Osteoblast (primary cell): Measurements from ENCODE around the gene RBBP8. TPM values are rescaled to one million over a fixed set of nuclear protein-coding genes. Genes with fewer than 3 reads are reported as not detected.

ENCODE experiments used
- DNase-seq: peaks from one replicate; pipeline ENCODE4 v3.0.0; 2011; ENCODE audit warnings: low spot score, mixed read lengths; ENCODE audit not compliant: insufficient read length; ENCODE audit errors: missing footprints
- H2AFZ ChIP-seq: 2 replicates; pipeline ENCODE4 v1.6.0; 2011; ENCODE audit warnings: mild to moderate bottlenecking, low read length
- H3K27ac ChIP-seq: 2 replicates; pipeline ENCODE4 v1.5.1; 2011; ENCODE audit warnings: mild to moderate bottlenecking, low read depth, low read length, moderate library complexity
- H3K27me3 ChIP-seq: 2 replicates; pipeline ENCODE4 v1.6.0; 2012; ENCODE audit warnings: mild to moderate bottlenecking, control low read depth, inconsistent platforms, low read length, moderate library complexity; ENCODE audit not compliant: insufficient read depth
- H3K36me3 ChIP-seq: 2 replicates; pipeline ENCODE4 v1.5.1; 2011; ENCODE audit warnings: mild to moderate bottlenecking, low read length, control low read depth, moderate library complexity; ENCODE audit not compliant: insufficient read depth
- H3K4me1 ChIP-seq: 2 replicates; pipeline ENCODE4 v1.5.1; 2011; ENCODE audit warnings: mild to moderate bottlenecking, low read length, control low read depth, moderate library complexity; ENCODE audit not compliant: insufficient read depth
- H3K4me2 ChIP-seq: 2 replicates; pipeline ENCODE4 v1.6.0; 2011; ENCODE audit warnings: mild to moderate bottlenecking, low read length; ENCODE audit not compliant: insufficient read depth
- H3K4me3 ChIP-seq: fragments of 200-600 bp; sonication (generic); 3 replicates; pipeline ENCODE4 v1.5.1; 2012; ENCODE audit warnings: mild to moderate bottlenecking, low read length, inconsistent platforms; ENCODE audit not compliant: insufficient read depth
- H3K79me2 ChIP-seq: 2 replicates; pipeline ENCODE4 v1.6.0; 2012; ENCODE audit warnings: mild to moderate bottlenecking, low read length, control low read depth, inconsistent platforms; ENCODE audit not compliant: insufficient read depth
- H3K9me3 ChIP-seq: 2 replicates; pipeline ENCODE4 v1.5.1; 2011; ENCODE audit warnings: low read depth, low read length, control low read depth
- H4K20me1 ChIP-seq: 2 replicates; pipeline ENCODE4 v1.6.0; 2012; ENCODE audit warnings: mild to moderate bottlenecking, low read length, control low read depth; ENCODE audit not compliant: insufficient read depth
- total RNA-seq: library from RNA; depleted of rRNA; stranded (reverse); fragments of >200 nt; gene quantifications from 2 replicates; pipeline ENCODE4 v1.2.3, GENCODE V29; 2012
- TF ChIP-seq, protein P1 (sequence below): IDR thresholded peaks from 2 replicates; pipeline ENCODE4 v1.5.1; 2011; ENCODE audit warnings: mild to moderate bottlenecking, low read depth, low read length, moderate library complexity; ENCODE audit errors: extremely low read depth

The RBBP8 gene
- total RNA-seq, 1 donor, result 40.2 TPM

DNA sequence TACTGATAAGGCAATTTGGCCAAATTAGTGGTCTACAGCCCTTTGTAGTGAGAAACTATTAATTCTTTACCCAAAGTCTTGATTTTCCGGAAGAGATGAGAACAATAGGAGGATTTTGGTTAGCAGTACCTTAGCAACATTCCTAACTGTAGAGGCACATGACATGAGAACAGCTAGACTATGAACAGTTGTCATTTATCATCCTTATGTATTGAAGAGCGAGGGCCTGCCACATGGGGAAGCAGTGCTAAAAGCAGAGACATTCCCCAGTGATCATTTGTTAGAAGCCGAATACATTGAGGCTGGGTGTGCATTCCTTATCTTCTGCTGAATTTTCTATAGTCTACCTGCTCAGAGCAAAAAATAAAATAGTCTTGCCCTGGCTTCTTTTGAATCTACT lies 65.2 kb downstream of the RBBP8 start:
- no peaks in the 10 kb centered on the region for H4K20me1 ChIP-seq
- H3K4me3 ChIP-seq, result no peak overlapping the region
- TF ChIP-seq, protein P1, sequence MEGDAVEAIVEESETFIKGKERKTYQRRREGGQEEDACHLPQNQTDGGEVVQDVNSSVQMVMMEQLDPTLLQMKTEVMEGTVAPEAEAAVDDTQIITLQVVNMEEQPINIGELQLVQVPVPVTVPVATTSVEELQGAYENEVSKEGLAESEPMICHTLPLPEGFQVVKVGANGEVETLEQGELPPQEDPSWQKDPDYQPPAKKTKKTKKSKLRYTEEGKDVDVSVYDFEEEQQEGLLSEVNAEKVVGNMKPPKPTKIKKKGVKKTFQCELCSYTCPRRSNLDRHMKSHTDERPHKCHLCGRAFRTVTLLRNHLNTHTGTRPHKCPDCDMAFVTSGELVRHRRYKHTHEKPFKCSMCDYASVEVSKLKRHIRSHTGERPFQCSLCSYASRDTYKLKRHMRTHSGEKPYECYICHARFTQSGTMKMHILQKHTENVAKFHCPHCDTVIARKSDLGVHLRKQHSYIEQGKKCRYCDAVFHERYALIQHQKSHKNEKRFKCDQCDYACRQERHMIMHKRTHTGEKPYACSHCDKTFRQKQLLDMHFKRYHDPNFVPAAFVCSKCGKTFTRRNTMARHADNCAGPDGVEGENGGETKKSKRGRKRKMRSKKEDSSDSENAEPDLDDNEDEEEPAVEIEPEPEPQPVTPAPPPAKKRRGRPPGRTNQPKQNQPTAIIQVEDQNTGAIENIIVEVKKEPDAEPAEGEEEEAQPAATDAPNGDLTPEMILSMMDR, result no peak
- no peaks in the 10 kb centered on the region for H3K9me3 ChIP-seq
- no peak overlapping the region for H2AFZ ChIP-seq
- H3K36me3 ChIP-seq, result peaks cover 14% of the 10 kb centered on the region
- H3K27me3 ChIP-seq, result no peaks in the 10 kb centered on the region
- peak; percentile 32 for DNase-seq
- no peaks in the 10 kb centered on the region for H3K79me2 ChIP-seq
- no peaks in the 10 kb centered on the region for H3K4me1 ChIP-seq
- no peak overlapping the region for H3K4me2 ChIP-seq
- no peak overlapping the region for H3K27ac ChIP-seq

DNA sequence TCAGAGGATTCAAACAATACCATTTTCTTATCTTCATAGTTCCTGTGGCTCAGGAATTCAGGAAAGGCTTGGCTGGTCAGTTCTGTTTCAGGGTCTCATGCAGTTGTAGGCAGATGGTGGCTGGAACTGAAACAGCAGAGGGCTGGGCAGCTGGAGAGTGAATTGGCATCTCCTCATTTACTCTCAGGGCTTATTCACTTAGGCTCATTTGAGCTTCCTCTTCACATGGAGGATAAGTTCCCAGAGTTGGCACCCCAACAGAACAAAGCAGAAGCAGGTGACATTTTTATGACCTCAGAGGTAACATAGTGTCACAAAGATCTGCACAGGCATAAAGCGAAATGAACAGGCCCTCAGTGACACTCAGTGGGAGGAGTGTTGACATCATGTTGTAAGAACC lies 66.1 kb downstream of the RBBP8 start:
- no peak overlapping the region for H3K4me3 ChIP-seq
- no peaks in the 10 kb centered on the region for H3K79me2 ChIP-seq
- no peaks in the 10 kb centered on the region for H3K4me1 ChIP-seq
- H3K27me3 ChIP-seq, result no peaks in the 10 kb centered on the region
- H3K36me3 ChIP-seq, result peaks cover 10% of the 10 kb centered on the region
- no peak overlapping the region for H3K4me2 ChIP-seq
- no peaks in the 10 kb centered on the region for H4K20me1 ChIP-seq
- peak; percentile 34 for DNase-seq
- H3K27ac ChIP-seq, result no peak overlapping the region
- H2AFZ ChIP-seq, result no peak overlapping the region
- no peaks in the 10 kb centered on the region for H3K9me3 ChIP-seq
- TF ChIP-seq, protein P1, result no peak

DNA sequence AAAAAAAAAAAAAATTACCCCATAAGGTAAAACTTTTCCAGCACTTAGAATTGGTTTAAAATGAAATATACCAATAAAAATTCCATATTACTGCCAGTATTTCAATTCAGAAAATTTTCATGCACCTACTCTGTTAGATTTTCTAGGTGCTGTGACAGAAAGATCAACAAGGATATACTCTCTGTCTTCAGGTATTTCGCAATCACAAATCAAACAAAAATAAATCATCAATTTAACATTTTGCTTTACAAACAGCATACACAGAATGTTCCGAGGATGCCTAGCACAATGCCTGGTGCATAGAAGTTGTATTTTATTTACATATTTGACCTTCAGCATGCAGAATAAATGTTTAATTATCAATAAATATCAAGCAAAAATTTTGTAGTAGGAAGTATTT lies 66.5 kb downstream of the RBBP8 start:
- Histone ChIP-seq H3K27ac (no peak overlapping the region), H3K36me3 (peaks cover 12% of the 10 kb centered on the region), H3K4me3 (no peak overlapping the region), H3K79me2 (no peaks in the 10 kb centered on the region), H2AFZ (no peak overlapping the region), H4K20me1 (no peaks in the 10 kb centered on the region), H3K4me1 (no peaks in the 10 kb centered on the region), H3K9me3 (no peaks in the 10 kb centered on the region), H3K4me2 (no peak overlapping the region), H3K27me3 (no peaks in the 10 kb centered on the region)
- TF ChIP-seq, protein P1, result no peak
- DNase-seq, result no peak

DNA sequence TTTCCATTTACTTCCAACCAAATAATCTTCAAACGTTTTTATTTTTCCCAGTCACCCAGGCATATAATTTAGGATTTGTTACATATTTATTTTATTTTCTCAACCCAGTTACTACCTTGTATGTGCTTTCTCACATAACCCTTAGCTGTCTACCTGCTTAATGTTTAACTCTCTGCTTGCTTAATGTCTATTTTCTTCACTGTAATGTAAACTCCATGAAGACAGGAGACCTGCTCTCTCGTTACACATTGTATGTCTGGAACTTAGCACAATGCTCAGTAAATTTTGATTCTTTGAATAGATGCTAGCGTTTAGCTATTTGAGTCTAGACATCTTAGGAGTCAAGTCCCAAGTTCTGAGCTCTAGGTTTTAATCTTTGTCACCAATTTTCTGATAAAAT lies 70.2 kb downstream of the RBBP8 start:
- Histone ChIP-seq H3K4me2 (no peak overlapping the region), H4K20me1 (no peaks in the 10 kb centered on the region), H3K4me1 (no peaks in the 10 kb centered on the region), H3K27me3 (no peaks in the 10 kb centered on the region), H3K79me2 (no peaks in the 10 kb centered on the region), H2AFZ (no peak overlapping the region), H3K27ac (no peak overlapping the region), H3K4me3 (no peak overlapping the region), H3K36me3 (peaks cover 12% of the 10 kb centered on the region), H3K9me3 (no peaks in the 10 kb centered on the region)
- no peak for DNase-seq
- TF ChIP-seq, protein P1, result no peak
